ENCODE results near the gene NUP93. TPM values are rescaled to one million over a fixed set of nuclear protein-coding genes. Genes with fewer than 3 reads are reported as not detected.

The NUP93 gene
- total RNA-seq, 1 donor from 2014 or later, result 49.4 TPM

DNA sequence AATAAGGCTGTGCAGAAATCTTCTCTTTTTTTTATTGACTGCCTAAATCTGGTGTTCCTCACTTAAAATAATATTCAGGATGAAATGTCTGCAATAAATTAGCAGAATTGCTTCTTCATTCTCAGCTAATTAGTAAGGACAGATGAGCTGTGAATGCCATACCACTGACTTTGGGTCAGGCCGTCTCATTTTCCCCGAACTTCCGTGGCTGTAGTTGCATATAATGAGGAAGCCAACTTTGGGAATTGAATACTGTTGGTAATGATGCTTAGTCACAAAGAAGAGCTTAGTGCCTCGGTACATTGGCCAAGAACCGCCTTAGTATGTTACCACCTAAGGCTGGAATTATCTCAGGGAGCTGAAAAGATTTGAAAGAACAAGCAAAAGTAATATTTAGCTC lies 47.6 kb downstream of the NUP93 start:
- TF ChIP-seq, protein P1, sequence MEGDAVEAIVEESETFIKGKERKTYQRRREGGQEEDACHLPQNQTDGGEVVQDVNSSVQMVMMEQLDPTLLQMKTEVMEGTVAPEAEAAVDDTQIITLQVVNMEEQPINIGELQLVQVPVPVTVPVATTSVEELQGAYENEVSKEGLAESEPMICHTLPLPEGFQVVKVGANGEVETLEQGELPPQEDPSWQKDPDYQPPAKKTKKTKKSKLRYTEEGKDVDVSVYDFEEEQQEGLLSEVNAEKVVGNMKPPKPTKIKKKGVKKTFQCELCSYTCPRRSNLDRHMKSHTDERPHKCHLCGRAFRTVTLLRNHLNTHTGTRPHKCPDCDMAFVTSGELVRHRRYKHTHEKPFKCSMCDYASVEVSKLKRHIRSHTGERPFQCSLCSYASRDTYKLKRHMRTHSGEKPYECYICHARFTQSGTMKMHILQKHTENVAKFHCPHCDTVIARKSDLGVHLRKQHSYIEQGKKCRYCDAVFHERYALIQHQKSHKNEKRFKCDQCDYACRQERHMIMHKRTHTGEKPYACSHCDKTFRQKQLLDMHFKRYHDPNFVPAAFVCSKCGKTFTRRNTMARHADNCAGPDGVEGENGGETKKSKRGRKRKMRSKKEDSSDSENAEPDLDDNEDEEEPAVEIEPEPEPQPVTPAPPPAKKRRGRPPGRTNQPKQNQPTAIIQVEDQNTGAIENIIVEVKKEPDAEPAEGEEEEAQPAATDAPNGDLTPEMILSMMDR (IDR thresholded peaks at IDR 0.05), result no peak
- intact Hi-C loops (cut with DNase I), result no loop called here
- no peaks in the 10 kb centered on the region for H3K9me3 ChIP-seq
- no peak for ATAC-seq
- H3K4me1 ChIP-seq, result peaks cover 11% of the 10 kb centered on the region
- no peak overlapping the region for H3K4me3 ChIP-seq
- H3K36me3 ChIP-seq, result no peaks in the 10 kb centered on the region
- DNase-seq, result no peak
- H3K27ac ChIP-seq, result no peak overlapping the region
- no peaks in the 10 kb centered on the region for H3K27me3 ChIP-seq (ENCODE audit: low read depth)

DNA sequence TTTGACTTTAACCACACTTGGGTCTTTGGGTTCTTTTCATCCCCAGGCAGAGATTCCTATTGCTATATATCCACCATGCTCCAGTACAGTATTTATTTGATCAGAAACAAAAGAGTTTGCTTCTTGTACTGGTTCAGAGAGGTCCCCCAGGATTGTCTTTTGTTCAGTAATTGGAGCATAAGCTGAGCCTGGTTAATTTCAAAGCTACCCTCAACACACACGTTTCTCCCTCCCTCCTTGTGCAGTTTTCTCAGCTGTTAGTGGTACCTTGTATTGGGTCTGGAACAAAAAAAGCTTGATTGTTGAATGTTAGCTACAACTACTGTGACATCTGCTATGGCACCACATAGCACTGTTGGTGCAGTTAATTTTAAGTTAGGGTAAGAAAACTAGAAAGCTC lies 50.0 kb downstream of the NUP93 start:
- H3K27me3 ChIP-seq (ENCODE audit: low read depth), result no peaks in the 10 kb centered on the region
- intact Hi-C loops (cut with DNase I), result no loop called here
- TF ChIP-seq, protein P1 (IDR thresholded peaks at IDR 0.05), result no peak
- H3K36me3 ChIP-seq, result no peaks in the 10 kb centered on the region
- DNase-seq (no peak), ATAC-seq (no peak)
- H3K4me1 ChIP-seq, result peaks cover 11% of the 10 kb centered on the region
- no peak overlapping the region for H3K4me3 ChIP-seq
- H3K27ac ChIP-seq, result no peak overlapping the region
- no peaks in the 10 kb centered on the region for H3K9me3 ChIP-seq

DNA sequence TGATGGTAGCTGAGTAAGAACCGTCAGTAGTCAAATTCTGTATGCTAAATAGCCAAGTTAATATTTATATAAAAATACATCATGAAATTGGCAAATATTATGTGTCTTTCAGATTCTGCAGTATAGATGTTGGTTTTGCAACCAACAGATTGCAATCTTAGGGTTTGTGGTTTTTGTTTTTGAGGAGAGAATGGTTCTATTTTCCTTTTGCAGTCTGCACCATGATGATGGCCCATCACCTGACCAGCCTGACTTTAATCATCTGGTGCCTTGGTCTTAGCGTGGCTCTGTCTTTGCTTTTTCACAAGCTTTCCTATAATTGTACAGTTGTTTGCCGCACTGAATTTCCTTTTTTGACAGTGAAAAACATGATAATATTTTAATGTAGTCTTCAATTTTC lies 50.7 kb downstream of the NUP93 start:
- intact Hi-C loops (cut with DNase I), result no loop called here
- Histone ChIP-seq H3K4me1 (peaks cover 11% of the 10 kb centered on the region), H3K9me3 (no peaks in the 10 kb centered on the region), H3K36me3 (no peaks in the 10 kb centered on the region), H3K27me3 (ENCODE audit: low read depth) (no peaks in the 10 kb centered on the region), H3K4me3 (no peak overlapping the region), H3K27ac (no peak overlapping the region)
- TF ChIP-seq, protein P1 (IDR thresholded peaks at IDR 0.05), result no peak
- DNase-seq (no peak), ATAC-seq (no peak)

DNA sequence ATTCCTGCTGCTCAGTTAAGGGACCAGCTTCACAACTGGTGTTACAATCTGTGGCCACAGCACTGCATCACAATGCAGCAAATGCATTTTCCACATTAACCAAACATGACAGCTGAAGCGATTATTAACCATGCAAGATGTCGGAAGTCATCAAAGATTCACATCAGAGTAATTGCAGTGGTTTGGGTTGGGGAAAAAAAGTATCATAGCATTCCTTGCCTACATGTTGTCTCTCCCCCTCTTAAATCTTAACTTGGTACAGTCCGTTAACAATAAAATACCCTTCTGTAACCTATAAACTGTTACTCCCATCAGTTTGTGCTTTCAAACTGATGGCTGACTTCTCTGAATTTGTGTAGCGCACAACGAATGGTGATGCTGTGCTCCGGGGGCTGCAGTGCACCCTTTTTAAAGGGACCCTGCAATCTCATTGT lies 51.6 kb downstream of the NUP93 start:
- DNase-seq, result no peak

DNA sequence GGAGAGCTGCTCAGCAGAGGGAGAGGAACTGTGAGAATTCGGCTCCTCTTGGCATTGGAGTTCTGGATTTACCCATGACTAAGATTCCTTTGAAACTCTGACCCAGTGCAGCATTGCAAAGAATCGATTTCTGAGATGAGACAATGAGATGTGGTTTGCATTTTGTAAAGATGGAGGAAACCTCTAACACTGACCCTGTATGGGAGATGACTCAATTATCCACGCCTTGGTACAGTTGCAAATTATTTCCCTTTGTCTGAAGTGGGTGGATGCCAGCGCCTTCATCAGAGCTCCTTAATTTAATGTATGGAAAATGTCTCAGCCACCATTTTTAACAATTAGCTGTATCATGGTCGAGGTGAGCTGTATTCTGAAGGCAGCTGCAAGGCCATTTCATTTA lies 53.4 kb downstream of the NUP93 start:
- Histone ChIP-seq H3K9me3 (no peaks in the 10 kb centered on the region), H3K4me1 (no peaks in the 10 kb centered on the region), H3K27me3 (ENCODE audit: low read depth) (no peaks in the 10 kb centered on the region), H3K4me3 (no peak overlapping the region), H3K27ac (no peak overlapping the region), H3K36me3 (no peaks in the 10 kb centered on the region)
- intact Hi-C loops (cut with DNase I), result no loop called here
- TF ChIP-seq, protein P1 (IDR thresholded peaks at IDR 0.05), result no peak
- ATAC-seq (no peak), DNase-seq (no peak)

More for the DNA sequence above, 51.6 kb downstream of the NUP93 start:
- H3K27ac ChIP-seq, result no peak overlapping the region
- no peaks in the 10 kb centered on the region for H3K27me3 ChIP-seq (ENCODE audit: low read depth)
- H3K36me3 ChIP-seq, result no peaks in the 10 kb centered on the region
- TF ChIP-seq, protein P1 (IDR thresholded peaks at IDR 0.05), result no peak
- peaks cover 7% of the 10 kb centered on the region for H3K4me1 ChIP-seq
- no peak for ATAC-seq
- no peaks in the 10 kb centered on the region for H3K9me3 ChIP-seq
- H3K4me3 ChIP-seq, result no peak overlapping the region
- intact Hi-C loops (cut with DNase I), result no loop called here

DNA sequence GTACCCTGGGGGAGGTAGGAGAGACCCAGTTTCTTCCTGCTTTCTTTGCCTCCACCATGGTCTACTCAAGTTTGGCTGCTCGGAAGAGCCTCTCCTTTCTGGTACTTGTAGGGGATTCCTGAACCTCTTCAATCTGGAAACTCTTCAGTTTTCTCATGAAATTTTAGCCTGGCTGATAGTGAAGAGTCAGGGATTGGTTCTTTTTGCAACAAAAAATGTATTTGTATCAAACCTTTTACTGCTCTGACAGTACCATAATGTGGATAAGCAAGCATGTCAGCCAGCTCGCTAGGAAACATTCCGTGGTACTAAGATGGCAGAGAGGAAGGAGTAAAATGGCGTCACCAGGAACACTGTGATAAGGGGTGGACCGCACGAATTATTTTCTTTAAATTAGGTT lies 55.4 kb downstream of the NUP93 start:
- Histone ChIP-seq H3K27ac (no peak overlapping the region), H3K9me3 (no peaks in the 10 kb centered on the region), H3K4me3 (no peak overlapping the region), H3K36me3 (no peaks in the 10 kb centered on the region), H3K27me3 (ENCODE audit: low read depth) (no peaks in the 10 kb centered on the region), H3K4me1 (no peaks in the 10 kb centered on the region)
- DNase-seq (no peak), ATAC-seq (no peak)
- TF ChIP-seq, protein P1 (IDR thresholded peaks at IDR 0.05), result no peak
- intact Hi-C loops (cut with DNase I), result no loop called here

All from lower lobe of right lung (tissue), 2 donors.